GM12891 (cell line): ENCODE data around the gene SLC22A24. TPM values are rescaled to one million over a fixed set of nuclear protein-coding genes. Genes with fewer than 3 reads are reported as not detected.

Source experiments
- DNase-seq: peaks from one replicate; pipeline ENCODE4 v3.0.0; 2011; ENCODE audit warnings: low spot score; ENCODE audit not compliant: insufficient read length
- FAIRE-seq: peaks from 2 replicates; lab custom pipeline; 2011; peaks lifted over from hg19 to GRCh38; lab: Jason Lieb, UNC
- PAX5 ChIP-seq: IDR thresholded peaks from 2 replicates; pipeline ENCODE4 v1.6.1; 2011; ENCODE audit warnings: low read length, moderate library complexity, mild to moderate bottlenecking; ENCODE audit not compliant: insufficient read depth, severe bottlenecking
- POLR2A ChIP-seq: IDR thresholded peaks from 2 replicates; pipeline ENCODE4 v1.6.1; 2011; ENCODE audit warnings: low read depth, low read length, control low read depth
- POLR2AphosphoS5 ChIP-seq: IDR thresholded peaks from 2 replicates; pipeline ENCODE4 v1.6.1; 2011; ENCODE audit warnings: low read depth, low read length, control low read depth
- POU2F2 ChIP-seq: IDR thresholded peaks from 2 replicates; pipeline ENCODE4 v1.6.1; 2011; ENCODE audit warnings: low read depth, mild to moderate bottlenecking, control low read depth, low read length, moderate library complexity
- SPI1 ChIP-seq: IDR thresholded peaks from 2 replicates; pipeline ENCODE4 v1.6.1; 2011; ENCODE audit warnings: low read depth, low read length, control low read depth
- TAF1 ChIP-seq: IDR thresholded peaks from 2 replicates; pipeline ENCODE4 v1.6.1; 2011; ENCODE audit warnings: low read depth, low read length, control low read depth
- polyA plus RNA-seq: library from polyadenylated mRNA; unstranded; fragments of >200 nt; gene quantifications from one replicate; pipeline ENCODE4 v1.2.1, GENCODE V29; 2012; ENCODE audit warnings: low read depth, missing spikeins, inconsistent platforms; ENCODE audit not compliant: missing spikeins

The SLC22A24 gene, protein sequence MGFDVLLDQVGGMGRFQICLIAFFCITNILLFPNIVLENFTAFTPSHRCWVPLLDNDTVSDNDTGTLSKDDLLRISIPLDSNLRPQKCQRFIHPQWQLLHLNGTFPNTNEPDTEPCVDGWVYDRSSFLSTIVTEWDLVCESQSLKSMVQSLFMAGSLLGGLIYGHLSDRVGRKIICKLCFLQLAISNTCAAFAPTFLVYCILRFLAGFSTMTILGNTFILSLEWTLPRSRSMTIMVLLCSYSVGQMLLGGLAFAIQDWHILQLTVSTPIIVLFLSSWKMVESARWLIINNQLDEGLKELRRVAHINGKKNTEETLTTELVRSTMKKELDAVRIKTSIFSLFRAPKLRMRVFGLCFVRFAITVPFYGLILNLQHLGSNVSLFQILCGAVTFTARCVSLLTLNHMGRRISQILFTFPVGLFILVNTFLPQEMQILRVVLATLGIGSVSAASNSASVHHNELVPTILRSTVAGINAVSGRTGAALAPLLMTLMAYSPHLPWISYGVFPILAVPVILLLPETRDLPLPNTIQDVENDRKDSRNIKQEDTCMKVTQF
- not detected for polyA plus RNA-seq

GRCh38 chr11:63144121-63144520, at the start of gene SLC22A24:
SLC22A24 (minus strand) TSS chr11:63144221; CDS start chr11:63143779, 442 bp downstream.
- TF ChIP-seq SPI1, result no peak
- no peak for TF ChIP-seq POU2F2
- TF ChIP-seq TAF1, result no peak
- no peak for TF ChIP-seq PAX5
- no peak for TF ChIP-seq POLR2A
- TF ChIP-seq POLR2AphosphoS5, result no peak
- FAIRE-seq (no peak), DNase-seq (no peak)

DNA sequence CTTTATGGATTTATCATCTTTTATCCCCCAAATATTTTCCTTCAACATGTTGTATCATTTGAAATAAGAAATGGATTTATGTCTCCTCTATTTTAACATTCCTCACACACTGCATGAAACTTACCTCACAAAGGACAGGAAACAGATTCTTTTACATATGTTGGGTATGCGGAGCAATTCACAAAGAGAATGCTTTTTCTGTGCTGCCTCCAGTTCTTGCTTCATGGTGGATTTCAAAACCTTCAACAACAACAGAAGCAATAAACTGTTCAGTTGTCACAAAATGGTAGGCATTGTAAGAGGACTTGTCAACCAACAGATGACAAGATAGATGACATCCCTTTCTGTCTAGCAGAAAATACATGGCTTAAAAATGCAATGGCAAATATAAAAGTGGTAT, 36.5 kb upstream of the SLC22A24 start:
- FAIRE-seq (no peak), DNase-seq (no peak)
- TF ChIP-seq POLR2A (no peak), TAF1 (no peak), POU2F2 (no peak), POLR2AphosphoS5 (no peak), PAX5 (no peak), SPI1 (no peak)

GRCh38 chr11:63179432-63180041, 35.5 kb upstream of the SLC22A24 start:
- FAIRE-seq (no peak), DNase-seq (no peak)
- TF ChIP-seq POU2F2 (no peak), TAF1 (no peak), SPI1 (no peak), POLR2AphosphoS5 (no peak), PAX5 (no peak), POLR2A (no peak)

DNA sequence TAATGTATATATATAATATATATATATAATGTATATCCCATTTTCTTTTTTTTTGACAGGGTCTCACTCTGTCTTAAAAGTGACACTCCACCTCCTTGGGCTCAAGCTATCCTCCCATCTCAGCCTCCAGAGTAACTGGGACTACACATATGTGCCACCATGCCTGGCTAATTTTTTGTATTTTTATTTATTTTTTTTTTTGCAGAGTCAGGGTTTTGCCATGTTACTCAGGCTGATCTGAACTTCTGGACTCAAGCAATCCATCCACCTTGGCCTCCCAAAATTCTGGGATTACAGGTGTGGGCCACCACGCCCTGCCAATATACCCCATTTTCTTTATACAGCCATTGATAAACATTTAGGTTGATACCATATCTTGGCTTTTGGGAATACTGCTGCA, 33.9 kb upstream of the SLC22A24 start:
- FAIRE-seq (no peak), DNase-seq (no peak)
- TF ChIP-seq PAX5, result no peak
- TF ChIP-seq SPI1, result no peak
- no peak for TF ChIP-seq POLR2AphosphoS5
- no peak for TF ChIP-seq POU2F2
- TF ChIP-seq POLR2A, result no peak
- TF ChIP-seq TAF1, result no peak

GRCh38 chr11:63165706-63166310, 21.8 kb upstream of the SLC22A24 start:
- FAIRE-seq (no peak), DNase-seq (no peak)
- no peak for TF ChIP-seq PAX5
- TF ChIP-seq POU2F2, result no peak
- TF ChIP-seq POLR2AphosphoS5, result no peak
- no peak for TF ChIP-seq POLR2A
- TF ChIP-seq TAF1, result no peak
- no peak for TF ChIP-seq SPI1

DNA sequence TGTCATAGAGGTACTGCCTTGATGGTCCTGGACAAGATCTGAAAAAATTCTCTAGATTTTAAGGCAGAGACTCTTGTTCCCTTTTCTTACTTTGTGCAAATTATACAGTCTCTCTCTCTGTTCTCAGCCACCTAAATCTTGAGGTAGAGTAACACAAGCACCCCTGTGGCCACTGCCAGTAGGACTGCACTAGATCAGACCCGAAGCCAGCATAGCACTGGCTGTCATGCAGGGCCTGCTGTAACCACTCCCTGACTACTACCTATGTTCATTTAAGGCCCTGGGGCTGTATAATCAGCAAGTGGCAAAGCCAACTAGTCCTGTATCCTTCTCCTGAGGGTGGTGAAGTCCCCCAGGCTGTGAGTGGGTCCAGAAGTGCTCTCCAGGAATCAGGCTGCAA, 11.8 kb upstream of the SLC22A24 start:
- DNase-seq (no peak), FAIRE-seq (no peak)
- TF ChIP-seq POLR2AphosphoS5 (no peak), POU2F2 (no peak), TAF1 (no peak), POLR2A (no peak), SPI1 (no peak), PAX5 (no peak)

DNA sequence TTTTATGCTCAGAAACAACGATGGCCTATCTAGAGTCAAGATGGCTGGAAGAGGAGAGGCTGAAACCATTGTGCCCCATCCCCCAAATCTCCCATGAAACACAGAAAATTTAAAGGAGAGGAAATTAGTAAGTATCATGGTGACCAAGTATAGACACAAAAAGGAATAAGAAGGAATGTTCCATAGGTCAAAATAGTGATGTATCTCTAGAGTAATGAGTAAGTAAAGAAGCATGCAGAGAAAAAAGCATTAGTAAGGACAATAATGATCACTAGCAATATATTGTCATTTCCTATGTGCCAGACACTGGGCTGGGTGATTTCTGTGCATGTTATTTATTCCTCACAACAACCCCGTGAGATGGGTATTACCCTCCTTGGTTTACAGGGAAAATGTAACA, 2.6 kb upstream of the SLC22A24 start:
- DNase-seq (no peak), FAIRE-seq (no peak)
- no peak for TF ChIP-seq POU2F2
- no peak for TF ChIP-seq POLR2AphosphoS5
- no peak for TF ChIP-seq PAX5
- TF ChIP-seq TAF1, result no peak
- TF ChIP-seq SPI1, result no peak
- TF ChIP-seq POLR2A, result no peak

GRCh38 chr11:63142459-63142858, 1.6 kb downstream of the SLC22A24 start:
- TF ChIP-seq SPI1 (no peak), POLR2AphosphoS5 (no peak), POLR2A (no peak), POU2F2 (no peak), PAX5 (no peak)
- no peak for FAIRE-seq

More at GRCh38 chr11:63142459-63142858, 1.6 kb downstream of the SLC22A24 start:
- DNase-seq, result no peak
